Endothelial cell (in vitro differentiated cells): ENCODE results near the gene PTPRE. TPM values are rescaled to one million over a fixed set of nuclear protein-coding genes. Genes with fewer than 3 reads are reported as not detected.

ENCODE experiments used
- DNase-seq: peaks from one replicate; pipeline ENCODE4 v3.0.0; 2021; ENCODE audit warnings: low spot score
- H3K27ac Mint-ChIP-seq: one replicate; pipeline ENCODE4 v1.8.0; 2021; ENCODE audit warnings: mixed read lengths, inconsistent platforms; ENCODE audit not compliant: unreplicated experiment
- H3K27me3 Mint-ChIP-seq: one replicate; pipeline ENCODE4 v1.8.0; 2021; ENCODE audit warnings: mild to moderate bottlenecking, moderate library complexity, mixed read lengths, inconsistent platforms; ENCODE audit not compliant: unreplicated experiment
- H3K36me3 Mint-ChIP-seq: one replicate; pipeline ENCODE4 v1.8.0; 2021; ENCODE audit warnings: mild to moderate bottlenecking, low read depth, mixed read lengths, inconsistent platforms; ENCODE audit not compliant: unreplicated experiment
- H3K4me1 Mint-ChIP-seq: one replicate; pipeline ENCODE4 v1.8.0; 2021; ENCODE audit warnings: mild to moderate bottlenecking, mixed read lengths, inconsistent platforms; ENCODE audit not compliant: unreplicated experiment
- H3K4me3 Mint-ChIP-seq: one replicate; pipeline ENCODE4 v1.8.0; 2021; ENCODE audit warnings: mild to moderate bottlenecking, mixed read lengths, inconsistent platforms; ENCODE audit not compliant: unreplicated experiment
- H3K9me3 Mint-ChIP-seq: one replicate; pipeline ENCODE4 v1.8.0; 2021; ENCODE audit warnings: mixed read lengths, inconsistent platforms; ENCODE audit not compliant: unreplicated experiment
- CTCF ChIP-seq: fragments of 200-600 bp; sonication (generic); IDR thresholded peaks from one replicate; pipeline ENCODE4 v1.5.0; 2021; ENCODE audit warnings: antibody characterized with exemption; ENCODE audit not compliant: unreplicated experiment
- total RNA-seq: library from RNA; stranded (reverse); fragmentation: NEBNext Ultra II Directional; extraction: Animal tissue kit (Norgen Biotek cat#: 25700); gene quantifications from one replicate; pipeline ENCODE4 v1.2.1, GENCODE V29; 2021; ENCODE audit not compliant: unreplicated experiment

PTPRE gene
- total RNA-seq, 1 donor from 2014 or later, result 117 TPM

GRCh38 chr10:128000471-128001362 is 93.8 kb downstream of the PTPRE start:
- peaks cover 22% of the 10 kb centered on the region for H3K36me3 Mint-ChIP-seq
- no peak for TF ChIP-seq CTCF
- H3K27me3 Mint-ChIP-seq, result peaks cover 5% of the 10 kb centered on the region
- no peak overlapping the region for H3K27ac Mint-ChIP-seq
- peak overlapping the region; percentile 8 for H3K4me3 Mint-ChIP-seq
- no peaks in the 10 kb centered on the region for H3K9me3 Mint-ChIP-seq
- DNase-seq, result no peak
- H3K4me1 Mint-ChIP-seq, result peaks cover 39% of the 10 kb centered on the region

- no peak overlapping the region for H3K4me3 Mint-ChIP-seq
- no peak overlapping the region for H3K27ac Mint-ChIP-seq
- H3K27me3 Mint-ChIP-seq, result peaks cover 5% of the 10 kb centered on the region
- no peaks in the 10 kb centered on the region for H3K9me3 Mint-ChIP-seq
- peaks cover 39% of the 10 kb centered on the region for H3K4me1 Mint-ChIP-seq
- H3K36me3 Mint-ChIP-seq, result peaks cover 18% of the 10 kb centered on the region
- TF ChIP-seq CTCF, result no peak
- no peak for DNase-seq
These were observed 94.5 kb downstream of the PTPRE start for GRCh38 chr10:128001363-128001745.

GRCh38 chr10:128001849-128002248 is 94.9 kb downstream of the PTPRE start:
- Mint-ChIP-seq H3K4me1 (peaks cover 41% of the 10 kb centered on the region), H3K27me3 (peaks cover 5% of the 10 kb centered on the region), H3K36me3 (peaks cover 18% of the 10 kb centered on the region), H3K9me3 (no peaks in the 10 kb centered on the region), H3K4me3 (no peak overlapping the region), H3K27ac (no peak overlapping the region)
- no peak for TF ChIP-seq CTCF
- no peak for DNase-seq

- Mint-ChIP-seq H3K4me1 (peaks cover 35% of the 10 kb centered on the region), H3K9me3 (no peaks in the 10 kb centered on the region), H3K36me3 (peaks cover 14% of the 10 kb centered on the region), H3K4me3 (no peak overlapping the region), H3K27ac (no peak overlapping the region), H3K27me3 (peaks cover 5% of the 10 kb centered on the region)
- DNase-seq, result no peak
- TF ChIP-seq CTCF, result no peak
These were observed 96.6 kb downstream of the PTPRE start for GRCh38 chr10:128003521-128003920.

- no peak for TF ChIP-seq CTCF
- peaks cover 36% of the 10 kb centered on the region for H3K4me1 Mint-ChIP-seq
- H3K9me3 Mint-ChIP-seq, result no peaks in the 10 kb centered on the region
- H3K4me3 Mint-ChIP-seq, result no peak overlapping the region
- peaks cover 5% of the 10 kb centered on the region for H3K27me3 Mint-ChIP-seq
- H3K27ac Mint-ChIP-seq, result no peak overlapping the region
- DNase-seq, result no peak
- H3K36me3 Mint-ChIP-seq, result peaks cover 6% of the 10 kb centered on the region
These were observed 99.0 kb downstream of the PTPRE start for GRCh38 chr10:128005858-128006257.
